Liver (tissue), 3 donors: Measurements from ENCODE around the gene MRAP.

Experiments used
- ATF3 ChIP-seq: IDR thresholded peaks from 2 replicates; pipeline ENCODE4 v1.6.1; 2016; ENCODE audit warnings: antibody characterized with exemption
- CTCF ChIP-seq: fragments of 150-350 bp; IDR thresholded peaks from 2 replicates; pipeline ENCODE4 v1.5.1; 2017; ENCODE audit warnings: improper control_type of control experiment, low read depth, low read length; ENCODE audit not compliant: missing input control
- EGR1 ChIP-seq, 2 donors: IDR thresholded peaks; 2 replicates each; pipeline ENCODE4 v1.6.1; 2016 to 2018; ENCODE audit warnings: antibody characterized with exemption in 2 of 2, low read depth in 2 of 2
- GABPA ChIP-seq, 2 donors: IDR thresholded peaks in 1 of 2; conservative IDR thresholded peaks in 1 of 2; 2 replicates each; pipeline ENCODE4 v1.6.1; 2016; ENCODE audit warnings: antibody characterized with exemption in 2 of 2, mild to moderate bottlenecking in 1 of 2, moderate library complexity in 1 of 2
- MAX ChIP-seq: IDR thresholded peaks from 2 replicates; pipeline ENCODE4 v1.6.1; 2016; ENCODE audit warnings: antibody characterized with exemption
- RAD21 ChIP-seq, 2 donors: IDR thresholded peaks; 2 replicates each; pipeline ENCODE4 v1.6.1; 2016; ENCODE audit warnings: antibody characterized with exemption in 2 of 2, mild to moderate bottlenecking in 2 of 2
- RXRA ChIP-seq, 2 donors: IDR thresholded peaks; 2 replicates each; pipeline ENCODE4 v1.6.1; 2017 to 2018; ENCODE audit warnings: antibody characterized with exemption in 2 of 2, mild to moderate bottlenecking in 1 of 2
- SP1 ChIP-seq: IDR thresholded peaks from 2 replicates; pipeline ENCODE4 v1.6.1; 2018; ENCODE audit warnings: antibody characterized with exemption, mild to moderate bottlenecking
- YY1 ChIP-seq: IDR thresholded peaks from 2 replicates; pipeline ENCODE4 v1.6.1; 2016; ENCODE audit warnings: antibody characterized with exemption, mild to moderate bottlenecking
- donor health status: healthy.
- donor health status: healthy.

GRCh38 chr21:32338209-32338921 lies 39.7 kb downstream of the MRAP start:
- TF ChIP-seq CTCF: no peak
- TF ChIP-seq YY1: no peak
- no peak for TF ChIP-seq MAX
- TF ChIP-seq RXRA (IDR thresholded peaks at IDR 0.05): no peak
- TF ChIP-seq SP1: no peak
- no peak for TF ChIP-seq RAD21 (IDR thresholded peaks at IDR 0.05)
- no peak for TF ChIP-seq GABPA (IDR thresholded peaks at IDR 0.05 in 1 of 2, conservative IDR thresholded peaks at IDR 0.05 in 1 of 2)
- no peak for TF ChIP-seq ATF3
- no peak for TF ChIP-seq EGR1 (IDR thresholded peaks at IDR 0.05; ENCODE audit: low read depth in 2 of 2)
